HG03575 (cell line): ENCODE measurements around the gene SLC26A2.

Experiments used
- ATAC-seq: cut with Tn5 transposase; IDR thresholded peaks from one replicate; pipeline ENCODE4 v1.9.1; 2021; ENCODE audit not compliant: unreplicated experiment, insufficient number of reproducible peaks, low FRiP score; ENCODE audit errors: extremely low read depth

Gene SLC26A2

GRCh38 chr5:149996205-149996890 is 35.8 kb downstream of the SLC26A2 start:
- no peak for ATAC-seq

- ATAC-seq: no peak
Measured at GRCh38 chr5:149998281-149998680, 37.7 kb downstream of the SLC26A2 start.

GRCh38 chr5:149999359-149999758 is 38.8 kb downstream of the SLC26A2 start:
- ATAC-seq: no peak

GRCh38 chr5:149999866-150000255 is 39.3 kb downstream of the SLC26A2 start:
- no peak for ATAC-seq

GRCh38 chr5:150000256-150000989 is 39.9 kb downstream of the SLC26A2 start, which contains the start of the genes HMGXB3 and TIGD6:
Gene HMGXB3, plus strand, starts transcription at chr5:150000739. Its CDS starts 4,114 bp downstream, at chr5:150004853.
Gene TIGD6, minus strand, starts transcription at chr5:150000654. Its CDS starts 4,306 bp downstream, at chr5:149996348.
- peak; percentile 77 for ATAC-seq

DNA sequence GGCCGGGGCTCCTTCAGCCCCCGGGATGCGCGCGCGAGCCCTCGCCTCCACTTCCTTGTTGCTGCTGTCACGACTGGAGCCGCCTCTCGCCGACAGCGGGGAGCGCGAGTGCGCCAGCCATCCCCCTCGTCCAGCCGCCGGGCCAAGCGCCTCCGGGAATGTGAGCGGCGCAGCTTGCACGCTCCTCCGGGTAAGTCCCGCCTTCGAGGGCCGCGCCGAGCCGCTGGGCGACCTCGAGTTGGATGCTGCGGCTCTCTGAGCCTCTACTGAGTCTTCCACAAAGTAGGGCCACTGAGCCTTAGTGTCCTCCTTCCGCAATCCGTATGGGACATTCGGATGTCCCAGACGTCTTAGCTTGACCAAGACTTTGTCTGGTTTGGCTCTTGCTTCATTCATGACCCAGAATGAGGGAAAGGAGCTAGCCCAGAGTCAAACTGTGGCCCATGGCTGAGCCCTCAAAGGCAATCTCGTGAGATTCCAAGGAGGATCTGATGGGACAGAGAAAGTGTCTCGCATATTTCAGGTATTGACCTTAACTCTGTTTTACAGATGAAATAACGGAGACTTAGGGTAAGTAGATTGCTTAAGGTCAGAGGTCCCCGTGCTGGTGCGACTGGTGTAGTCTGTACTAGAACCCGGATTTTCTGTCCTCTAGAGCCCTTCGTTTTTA is 40.6 kb downstream of the SLC26A2 start:
- ATAC-seq: no peak

DNA sequence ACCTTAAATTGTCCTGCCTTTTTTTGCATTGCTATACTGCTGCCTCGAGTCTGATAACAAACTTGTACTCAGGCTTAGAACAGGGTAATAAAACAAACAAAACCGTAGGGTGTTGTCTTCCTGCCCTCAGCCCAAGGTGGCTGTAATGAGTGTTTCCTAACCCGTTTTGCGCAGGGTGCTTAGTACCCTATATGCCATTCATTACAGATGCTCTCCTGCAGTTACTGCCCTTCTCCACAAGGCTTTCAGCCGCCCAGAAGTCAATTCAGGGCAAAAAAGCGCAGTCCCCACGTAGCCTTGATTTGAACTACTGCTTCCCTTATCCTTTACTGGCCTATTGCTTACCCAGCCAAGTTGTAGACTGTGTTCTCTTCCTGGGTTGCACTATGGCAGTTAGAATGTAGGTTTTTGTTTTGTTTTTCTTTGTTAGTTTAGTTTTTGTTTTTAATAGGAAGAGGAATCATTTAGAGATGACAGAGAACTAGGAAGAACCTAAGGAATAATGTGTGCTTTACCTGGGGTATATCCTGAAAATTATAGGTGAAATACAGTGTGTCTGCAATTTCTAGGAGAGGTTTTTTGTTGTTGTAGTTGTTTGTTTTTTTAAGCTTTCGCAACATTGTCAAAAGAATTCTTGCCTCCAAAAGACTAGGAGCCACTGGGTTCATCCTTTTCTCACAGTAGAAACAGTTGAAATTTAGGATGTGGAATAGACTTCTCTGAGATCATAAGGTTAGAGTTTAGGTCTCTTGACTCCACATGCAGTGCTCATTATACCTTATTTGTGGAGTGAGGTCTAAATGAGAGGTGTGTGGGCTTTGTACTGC is 41.3 kb downstream of the SLC26A2 start:
- ATAC-seq: peak; percentile 40

DNA sequence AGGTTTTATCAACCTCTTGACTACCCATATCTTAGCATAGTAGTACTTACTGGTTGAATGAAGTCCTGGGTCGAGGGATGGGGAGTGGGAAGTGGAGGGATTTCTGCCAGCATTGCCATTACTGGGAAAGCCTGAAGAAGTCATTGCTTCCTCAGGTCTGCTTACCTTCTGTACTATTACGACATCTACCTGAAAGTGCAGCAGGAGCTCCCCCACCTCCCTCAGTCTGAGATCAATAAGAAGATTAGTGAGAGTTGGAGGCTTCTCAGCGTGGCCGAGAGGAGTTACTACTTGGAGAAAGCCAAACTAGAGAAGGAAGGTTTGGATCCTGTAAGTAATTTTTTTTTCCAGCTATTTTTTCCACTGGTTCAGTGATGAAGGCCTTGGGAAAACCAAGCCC is 45.8 kb downstream of the SLC26A2 start:
- ATAC-seq: no peak

- no peak for ATAC-seq
Measured at GRCh38 chr5:150007050-150007449, 46.5 kb downstream of the SLC26A2 start.

DNA sequence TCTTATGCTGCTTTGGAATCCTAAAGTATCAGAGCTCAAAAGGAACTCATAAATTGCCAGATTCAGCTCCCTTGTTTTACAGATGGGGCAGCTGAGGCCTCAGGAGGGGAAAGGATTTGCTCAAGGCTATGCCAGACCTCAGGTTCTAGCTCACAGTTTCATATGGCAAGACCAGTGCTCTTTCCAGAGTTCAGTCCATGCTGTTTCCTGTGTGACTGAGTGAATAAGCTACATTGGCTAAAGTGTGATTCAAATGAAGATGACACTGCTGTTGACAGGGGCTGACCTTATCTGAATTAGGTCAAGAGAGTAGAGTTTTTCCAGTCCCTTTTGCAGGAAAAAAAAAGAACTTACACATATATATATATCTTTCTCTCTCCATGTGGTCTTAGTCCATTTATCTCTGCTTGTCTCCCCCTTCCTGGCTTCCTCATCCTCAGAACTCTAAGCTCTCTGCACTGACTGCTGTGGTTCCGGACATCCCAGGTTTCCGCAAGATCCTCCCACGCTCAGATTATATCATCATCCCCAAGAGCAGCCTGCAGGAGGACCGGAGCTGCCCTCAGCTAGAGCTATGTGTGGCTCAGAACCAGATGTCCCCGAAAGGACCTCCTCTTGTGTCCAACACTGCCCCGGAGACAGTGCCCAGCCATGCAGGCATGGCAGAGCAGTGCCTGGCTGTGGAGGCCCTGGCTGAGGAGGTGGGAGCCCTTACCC is 49.3 kb downstream of the SLC26A2 start:
- ATAC-seq: no peak

- ATAC-seq: no peak
Measured at GRCh38 chr5:150013931-150014330, 53.4 kb downstream of the SLC26A2 start.

DNA sequence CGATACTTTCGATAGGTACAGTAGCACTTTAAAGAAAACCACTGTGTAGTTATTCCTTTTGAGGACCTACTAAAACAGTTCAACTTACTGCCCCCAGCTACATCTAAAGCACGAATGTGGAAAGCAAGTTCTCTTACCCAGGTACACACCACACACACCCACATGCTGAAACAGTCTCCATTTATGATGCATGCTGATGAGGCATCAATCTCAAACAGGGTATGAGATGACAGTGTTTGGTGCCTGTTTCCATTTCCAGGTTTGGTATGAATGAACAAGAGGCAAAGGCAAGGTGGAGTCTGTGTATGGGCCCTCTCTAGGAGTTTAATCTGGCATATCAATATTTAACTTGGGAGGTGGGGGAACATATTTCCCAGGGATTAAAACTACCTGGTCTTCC is 53.9 kb downstream of the SLC26A2 start:
- ATAC-seq: no peak

DNA sequence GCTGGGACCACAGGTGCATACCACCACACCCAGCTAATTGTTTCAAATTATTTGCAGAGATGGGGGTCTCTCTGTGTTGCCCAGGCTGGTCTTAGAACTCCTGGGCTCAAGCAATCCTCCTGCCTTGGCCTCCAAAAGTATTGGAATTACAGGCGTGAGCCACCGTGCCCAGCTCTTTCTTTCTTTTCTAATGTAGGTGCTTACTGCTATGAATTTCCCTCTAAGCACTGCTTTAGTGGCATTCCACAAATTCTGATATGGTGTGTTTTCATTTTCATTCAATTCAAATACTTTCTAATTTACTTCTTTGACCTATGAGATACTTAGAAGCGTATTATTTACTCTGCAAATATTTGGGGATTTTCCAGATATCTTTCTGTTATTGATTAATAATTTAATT is 54.9 kb downstream of the SLC26A2 start:
- ATAC-seq: no peak

GRCh38 chr5:150016537-150016936 is 56.0 kb downstream of the SLC26A2 start:
- no peak for ATAC-seq

DNA sequence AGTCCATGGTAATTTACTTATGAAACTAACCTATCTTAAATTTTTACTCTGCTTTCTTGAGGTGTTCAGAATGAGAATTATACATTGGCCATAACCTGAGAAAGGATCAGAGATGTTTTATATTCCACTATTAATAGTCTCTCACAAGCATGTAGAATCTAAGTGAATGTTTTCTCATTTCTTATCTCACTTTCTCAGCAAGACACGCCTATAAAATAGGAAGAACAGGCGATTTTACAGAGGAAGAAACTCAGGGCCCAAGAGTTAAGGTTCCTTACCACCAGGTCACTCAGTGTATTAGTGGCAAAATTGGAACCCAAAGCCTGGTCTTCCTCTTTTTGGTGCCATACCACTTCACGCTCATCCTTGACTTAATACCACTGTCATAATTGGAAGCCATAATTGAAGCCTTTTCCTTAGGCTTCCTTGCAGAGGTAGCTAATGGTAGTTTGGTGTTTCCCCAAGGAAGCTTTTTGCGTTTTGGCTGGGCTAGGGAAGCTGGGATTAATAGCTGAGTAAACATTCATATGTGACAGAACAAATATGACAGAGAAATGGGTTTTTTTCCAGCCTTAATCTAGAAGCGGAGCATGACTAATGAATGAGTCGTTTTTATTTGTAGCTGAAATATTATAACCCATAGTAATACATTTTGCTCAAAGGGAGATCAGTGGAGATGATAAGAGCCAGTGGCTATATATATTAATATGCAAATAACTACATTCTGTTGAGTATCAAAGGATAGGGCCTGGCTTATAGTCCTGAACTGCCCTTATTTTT is 56.9 kb downstream of the SLC26A2 start:
- ATAC-seq: no peak

DNA sequence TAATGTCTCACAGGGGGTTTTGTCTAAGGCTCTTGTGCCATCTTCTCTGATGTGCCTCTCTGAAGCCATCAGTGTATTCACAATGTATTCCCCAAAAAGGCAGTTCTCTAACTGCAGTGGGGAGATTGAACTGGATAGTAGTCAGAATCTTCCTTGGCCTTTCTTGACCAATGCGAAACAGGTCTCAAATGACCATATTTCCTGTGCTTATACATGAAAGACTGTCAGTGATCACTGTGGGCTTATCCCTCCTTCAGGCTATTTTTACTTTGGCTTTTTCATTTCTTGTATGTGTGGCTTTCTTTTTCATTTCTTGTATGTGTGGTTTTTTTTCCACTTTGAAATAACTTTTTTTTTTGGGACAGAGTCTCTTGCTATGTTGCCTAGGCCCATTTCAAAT is 59.7 kb downstream of the SLC26A2 start:
- no peak for ATAC-seq

DNA sequence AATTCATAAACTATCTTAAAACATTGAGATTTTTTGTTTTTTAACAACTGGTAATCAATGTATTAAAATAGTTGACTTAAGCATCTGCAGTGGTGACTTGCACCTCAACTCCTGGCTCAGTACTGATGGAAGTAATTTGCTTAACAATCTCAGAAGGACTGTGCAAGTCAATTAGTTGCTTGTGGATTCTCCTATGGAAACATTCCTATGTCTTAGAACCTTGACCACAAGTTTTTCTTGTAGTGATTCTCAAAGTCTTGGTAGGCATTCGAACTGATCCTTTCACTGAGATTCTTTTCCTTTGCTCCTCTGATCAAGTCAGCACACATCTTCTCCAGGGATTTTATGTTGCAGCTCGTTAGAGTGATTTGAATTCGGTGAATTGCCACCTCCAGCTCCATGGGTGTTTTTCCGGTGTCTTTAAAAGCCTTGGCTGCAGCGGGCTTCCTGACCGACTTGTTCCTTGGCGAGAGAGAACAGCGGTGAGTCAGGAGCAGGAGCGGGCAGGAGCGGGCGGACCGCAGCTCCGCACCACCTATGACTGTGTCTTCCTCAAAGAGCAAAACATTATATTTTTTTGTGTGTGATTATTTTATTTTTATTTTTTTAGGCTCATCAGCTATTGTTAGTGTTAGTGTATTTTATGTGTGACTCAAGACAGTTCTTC is 61.1 kb downstream of the SLC26A2 start:
- ATAC-seq: no peak
